K562 (cell line): ENCODE results near the gene BCORL1. TPM values are rescaled to one million over a fixed set of nuclear protein-coding genes. Genes with fewer than 3 reads are reported as not detected.

Source experiments
- ATAC-seq: fragments of 200-7000 bp; cut with Tn5 transposase; 3 replicates; pipeline ENCODE4 v1.9.1; 2020; ENCODE audit warnings: moderate library complexity
- BruUV-seq: library from RNA; stranded (reverse); fragments of 400-500 nt; replicated peaks from 2 replicates; lab custom pipeline; 2021; lab: Mats Ljungman, UMichigan
- CTCF ChIA-PET: fragments of 300-600 bp; formaldehyde crosslinking; extraction: SDS; loops from one replicate; lab custom pipeline; 2021; ENCODE audit warnings: low intra/inter-chr PET ratio; lab: Yijun Ruan, JAX
- POLR2A ChIA-PET: fragments of 300-600, 350-650 bp; sonication (Branson Sonifier 250); formaldehyde crosslinking; extraction: SDS; loops from one replicate; lab custom pipeline; 2021; ENCODE audit warnings: antibody characterized with exemption, inconsistent platforms; lab: Yijun Ruan, JAX
- DNase-seq, 4 experiments: peaks; one replicate each; pipeline versions ENCODE4 v3.0.0 to v3.0.0-alpha.2; 2011 to 2018; ENCODE audit warnings: low spot score in 3 of 4, mixed read lengths in 3 of 4; ENCODE audit errors: extremely low read depth in 1 of 4
- FAIRE-seq: peaks from 2 replicates; lab custom pipeline; 2011; peaks lifted over from hg19 to GRCh38; lab: Jason Lieb, UNC
- H2AFZ ChIP-seq: 2 replicates; pipeline ENCODE4 v1.6.0; 2011; ENCODE audit warnings: low read depth, low read length, control low read depth, inconsistent platforms
- H3K27ac ChIP-seq: fragments of 200-600 bp; 3 replicates; pipeline ENCODE4 v1.8.0; 2011; ENCODE audit warnings: low read depth, mild to moderate bottlenecking, control low read depth, inconsistent platforms, low read length, moderate library complexity, mixed read lengths; ENCODE audit errors: extremely low read depth
- H3K27me3 ChIP-seq, 2 experiments: fragments of 300-600 bp in 1 of 2; 2 replicates in 1 of 2; 3 replicates in 1 of 2; pipeline versions ENCODE4 v1.6.0 to v1.8.0; 2011; ENCODE audit warnings: inconsistent platforms in 2 of 2, low read length in 2 of 2, mild to moderate bottlenecking in 1 of 2, mixed read lengths in 1 of 2, moderate library complexity in 1 of 2; ENCODE audit not compliant: control insufficient read depth in 2 of 2, insufficient read depth in 2 of 2
- H3K36me3 ChIP-seq: fragments of 300-600 bp; 3 replicates; pipeline ENCODE4 v1.8.0; 2011; ENCODE audit warnings: mild to moderate bottlenecking, low read length, inconsistent platforms; ENCODE audit not compliant: control insufficient read depth, insufficient read depth
- H3K4me1 ChIP-seq, 2 experiments: fragments of 200-600 bp in 1 of 2; replicated peaks in 1 of 2; 2 replicates in 1 of 2; 3 replicates in 1 of 2; pipeline versions ENCODE4 v1.5.1 to v1.8.0; 2011; ENCODE audit warnings: inconsistent platforms in 2 of 2, low read length in 2 of 2, mild to moderate bottlenecking in 1 of 2, mixed read lengths in 1 of 2, moderate library complexity in 1 of 2; ENCODE audit not compliant: control insufficient read depth in 2 of 2, insufficient read depth in 2 of 2
- H3K4me2 ChIP-seq: 2 replicates; pipeline ENCODE4 v1.6.1; 2011; ENCODE audit warnings: low read length, control low read depth, inconsistent platforms, mixed read lengths; ENCODE audit not compliant: insufficient read depth
- H3K4me3 ChIP-seq: fragments of 200-600 bp; sonication (generic), shearing (Covaris generic); 2 replicates; pipeline ENCODE4 v1.5.1; 2016; ENCODE audit warnings: control low read depth, inconsistent platforms
- H3K79me2 ChIP-seq: fragments of 200-600 bp; 3 replicates; pipeline ENCODE4 v1.8.0; 2011; ENCODE audit warnings: low read length, inconsistent platforms; ENCODE audit not compliant: control insufficient read depth, insufficient read depth
- H3K9ac ChIP-seq, 2 experiments: 2 replicates each; pipeline versions ENCODE4 v1.6.0 to v1.6.1; 2011; ENCODE audit warnings: low read depth in 2 of 2, low read length in 2 of 2, control low read depth in 1 of 2, inconsistent platforms in 1 of 2, mild to moderate bottlenecking in 1 of 2, mixed read lengths in 1 of 2; ENCODE audit not compliant: insufficient read depth in 1 of 2
- H3K9me1 ChIP-seq: one replicate; pipeline ENCODE4 v1.6.0; 2011; ENCODE audit warnings: inconsistent platforms, mild to moderate bottlenecking, low read length, moderate library complexity; ENCODE audit not compliant: control insufficient read depth, insufficient read depth
- H3K9me3 ChIP-seq: replicated peaks from 2 replicates; pipeline ENCODE4 v1.5.1; 2011; ENCODE audit warnings: low read depth, low read length, inconsistent platforms; ENCODE audit not compliant: control insufficient read depth, insufficient read depth
- H4K20me1 ChIP-seq: replicated peaks from 2 replicates; pipeline ENCODE4 v1.6.1; 2011; ENCODE audit warnings: low read length, inconsistent platforms, mixed read lengths; ENCODE audit not compliant: control insufficient read depth, insufficient read depth
- CEBPB ChIP-seq: fragments of 450-650 bp; IDR thresholded peaks from 2 replicates; pipeline ENCODE4 v1.6.1; 2016; ENCODE audit warnings: missing genetic modification characterization, missing compliant biosample characterization
- CEBPZ ChIP-seq: fragments of 150-350 bp; IDR thresholded peaks from 2 replicates; pipeline ENCODE4 v1.6.1; 2014; ENCODE audit warnings: low read depth, mild to moderate bottlenecking, low read length, borderline replicate concordance
- ELF4 ChIP-seq: fragments of 450-650 bp; formaldehyde crosslinking; IDR thresholded peaks from 2 replicates; pipeline ENCODE4 v1.4.0; 2022; ENCODE audit warnings: missing genetic modification characterization
- ERF ChIP-seq: fragments of 450-650 bp; formaldehyde crosslinking; IDR thresholded peaks from 2 replicates; pipeline ENCODE4 v1.4.0; 2020; ENCODE audit warnings: mild to moderate bottlenecking, mixed read lengths
- KLF16 ChIP-seq: IDR thresholded peaks from 2 replicates; pipeline ENCODE4 v1.6.1; 2016; ENCODE audit warnings: antibody characterized with exemption
- MEF2A ChIP-seq: IDR thresholded peaks from 2 replicates; pipeline ENCODE4 v1.6.1; 2011; ENCODE audit warnings: low read depth, mild to moderate bottlenecking, low read length, moderate library complexity; ENCODE audit not compliant: control insufficient read depth
- MIER1 ChIP-seq: fragments of 450-650 bp; IDR thresholded peaks from 2 replicates; pipeline ENCODE4 v1.6.1; 2016; ENCODE audit warnings: antibody characterized with exemption, mild to moderate bottlenecking, low read depth
- MXI1 ChIP-seq: IDR thresholded peaks from 2 replicates; pipeline ENCODE4 v1.6.1; 2011; ENCODE audit warnings: low read depth, mild to moderate bottlenecking, improper control_type of control experiment, low read length
- NCOA2 ChIP-seq, 2 experiments: fragments of 450-650 bp; IDR thresholded peaks; 2 replicates each; pipeline ENCODE4 v1.6.1; 2018; ENCODE audit warnings: mild to moderate bottlenecking in 2 of 2, moderate library complexity in 1 of 2; ENCODE audit not compliant: partially characterized antibody in 2 of 2
- NCOR1 ChIP-seq: fragments of 450-650 bp; IDR thresholded peaks from 2 replicates; pipeline ENCODE4 v1.6.1; 2016; ENCODE audit warnings: mild to moderate bottlenecking, moderate library complexity
- NEUROD1 ChIP-seq: fragments of 150-350 bp; IDR thresholded peaks from 2 replicates; pipeline ENCODE4 v1.6.1; 2014; ENCODE audit warnings: borderline replicate concordance, low read length, low read depth; ENCODE audit not compliant: partially characterized antibody
- NFE2 ChIP-seq: IDR thresholded peaks from 2 replicates; pipeline ENCODE4 v1.6.1; 2014; ENCODE audit warnings: antibody characterized with exemption, low read depth
- SRSF3 ChIP-seq: fragments of 200-400 bp; formaldehyde crosslinking; IDR thresholded peaks from 2 replicates; pipeline ENCODE4 v1.6.1; 2016; ENCODE audit warnings: mild to moderate bottlenecking, low read length, moderate library complexity; ENCODE audit not compliant: insufficient read depth
- XRCC5 ChIP-seq: fragments of 200-400 bp; formaldehyde crosslinking; IDR thresholded peaks from 2 replicates; pipeline ENCODE4 v1.6.1; 2017; ENCODE audit warnings: low read depth, mild to moderate bottlenecking, low read length
- ZKSCAN8 ChIP-seq: fragments of 200-800 bp; sonication (Bioruptor generic); IDR thresholded peaks from 2 replicates; pipeline ENCODE4 v1.6.1; 2016; ENCODE audit warnings: missing genetic modification characterization, missing compliant biosample characterization
- ZNF133 ChIP-seq: fragments of 250-450 bp; sonication (Bioruptor Pico); IDR thresholded peaks from 2 replicates; pipeline ENCODE4 v1.4.0; 2020; ENCODE audit warnings: mild to moderate bottlenecking
- ZNF253 ChIP-seq: fragments of 250-450 bp; sonication (Bioruptor Pico); conservative IDR thresholded peaks from 2 replicates; pipeline ENCODE4 v1.6.1; 2021; ENCODE audit warnings: mild to moderate bottlenecking
- ZNF589 ChIP-seq: fragments of 200-800 bp; sonication (Bioruptor generic); IDR thresholded peaks from 2 replicates; pipeline ENCODE4 v1.6.1; 2016; ENCODE audit warnings: low read depth, missing genetic modification characterization, missing compliant biosample characterization
- ZNF644 ChIP-seq: fragments of 200-800 bp; sonication (Bioruptor generic); IDR thresholded peaks from 2 replicates; pipeline ENCODE4 v1.6.1; 2016; ENCODE audit warnings: low read depth, missing genetic modification characterization, missing compliant biosample characterization
- WGBS: fragments of 100-300 bp; shearing (Covaris generic); methylation state at CpG from one replicate; pipeline ENCODE4 v1.1.6; 2016; ENCODE audit warnings: low coverage, mixed read lengths; ENCODE audit not compliant: insufficient coverage; ENCODE audit errors: missing lambda C conversion rate; 5-methylcytosine and 5-hydroxymethylcytosine counted together
- in situ Hi-C: fragments of 300-500 bp; cut with MboI; formaldehyde crosslinking; loops from 4 replicates; pipeline ENCODE4 v1.15.0; 2018; ENCODE audit warnings: inconsistent platforms, mixed read lengths
- intact Hi-C: fragments of 100-400 bp; cut with micrococcal nuclease; formaldehyde crosslinking; loops from 2 replicates; pipeline ENCODE4 v1.14.2; 2022
- polyA plus RNA-seq, 8 experiments: library from polyadenylated mRNA; depleted of rRNA in 4 of 8; stranded (reverse) in 5 of 8; unstranded in 3 of 8; fragments of >200 nt; fragmentation: Nextera tagmentation in 2 of 8; fragmentation: Illumina TruSeq in 1 of 8; extraction: Ambion mirVana in 2 of 8; extraction: Trizol in 1 of 8; gene quantifications; 2 replicates each; pipeline versions ENCODE4 v1.2.1 to v1.2.3, GENCODE V29; 2011 to 2014; ENCODE audit warnings: inconsistent platforms in 1 of 8, missing spikeins in 1 of 8
- total RNA-seq, 7 experiments: library from RNA; depleted of rRNA in 6 of 7; stranded (reverse); fragments of >200 nt in 6 of 7; fragmentation: Illumina TruSeq in 2 of 7; extraction: Trizol in 2 of 7; gene quantifications; 2 replicates each; pipeline versions ENCODE4 v1.2.1 to v1.2.3, GENCODE V29; 2011 to 2021; ENCODE audit warnings: low replicate concordance in 1 of 7

Gene BCORL1
- total and polyA plus RNA-seq, 9 of the 15 experiments (the other 6 are each of a cell fraction or from before 2014, with no cell fraction given): 0.48 to 29.6 (median 2.1) TPM

- intact Hi-C loops: no loop called here
- H3K9ac ChIP-seq: no peak overlapping the region
- no peak overlapping the region for H3K4me3 ChIP-seq
- WGBS: 92% methylated on average over 5 of the region's 5 CpGs
- TF ChIP-seq SRSF3 (no peak), MIER1 (no peak), ELF4 (no peak), ZKSCAN8 (no peak), NEUROD1 (no peak), NCOR1 (no peak), ERF (CRISPR knock-in tag) (no peak), ZNF589 (CRISPR knock-in tag) (no peak), MEF2A (no peak), NCOA2 (IDR thresholded peaks at IDR 0.05; ENCODE audit: partially characterized antibody in 2 of 2) (no peak), CEBPZ (no peak), NFE2 (no peak), KLF16 (no peak), XRCC5 (no peak), CEBPB (tag) (no peak), ZNF253 (CRISPR knock-in tag) (no peak), ZNF133 (CRISPR knock-in tag) (no peak), MXI1 (no peak), ZNF644 (tag) (no peak)
- FAIRE-seq: no peak
- no peak overlapping the region for H3K4me2 ChIP-seq
- no peaks in the 10 kb centered on the region for H3K9me1 ChIP-seq
- DNase-seq: no peak
- peaks cover 0 to 9% of the 10 kb centered on the region in 2 experiments; a peak in 3 of 5 replicates for H3K4me1 ChIP-seq
- no TSS peak for BruUV-seq
- H3K79me2 ChIP-seq: peaks cover 59% of the 10 kb centered on the region
- H4K20me1 ChIP-seq: peaks cover 6% of the 10 kb centered on the region; the same call in 1 of the 2 replicates
- H3K27ac ChIP-seq: no peak overlapping the region
- no peaks in the 10 kb centered on the region for H3K9me3 ChIP-seq
- H3K36me3 ChIP-seq: peaks cover 28% of the 10 kb centered on the region; the same call in 2 of the 3 replicates
- ATAC-seq: no peak
- ChIA-PET POLR2A (interaction anchor here (0.9 to 1.0 kb wide), 3 partner anchors 8 to 32 kb away, joined by 3 to 4 read pairs (median 4); no protein-coding TSS in a partner anchor), CTCF (no interaction called here)
- H2AFZ ChIP-seq: no peak overlapping the region
- in situ Hi-C loops: no loop called here
- H3K27me3 ChIP-seq: no peaks in the 10 kb centered on the region
Measured at GRCh38 chrX:129992181-129992580, 9.7 kb downstream of the BCORL1 start.
